HepG2 (cell line): ENCODE results near the gene SEC14L1. TPM values are rescaled to one million over a fixed set of nuclear protein-coding genes. Genes with fewer than 3 reads are reported as not detected.

Source experiments
- ETV5 ChIP-seq: IDR thresholded peaks from 2 replicates; pipeline ENCODE4 v1.6.1; 2018; ENCODE audit warnings: missing biosample characterization, missing genetic modification reagents, inconsistent platforms, borderline replicate concordance
- IKZF5 ChIP-seq: IDR thresholded peaks from 2 replicates; pipeline ENCODE4 v1.6.1; 2018; ENCODE audit warnings: missing genetic modification reagents, mild to moderate bottlenecking, missing compliant biosample characterization
- KDM5B ChIP-seq: sonication (generic); formaldehyde crosslinking; IDR thresholded peaks from 2 replicates; pipeline ENCODE4 v1.4.0; 2020; ENCODE audit warnings: missing genetic modification reagents, mild to moderate bottlenecking, borderline replicate concordance
- PHF5A ChIP-seq: IDR thresholded peaks from one replicate; pipeline ENCODE4 v1.6.1; 2018; ENCODE audit warnings: low read depth, missing genetic modification reagents; ENCODE audit not compliant: unreplicated experiment
- RORA ChIP-seq: sonication (generic); formaldehyde crosslinking; IDR thresholded peaks from 2 replicates; pipeline ENCODE4 v1.5.0; 2020; ENCODE audit warnings: mild to moderate bottlenecking, missing genetic modification reagents, moderate library complexity
- TFE3 ChIP-seq: IDR thresholded peaks from 2 replicates; pipeline ENCODE4 v1.6.1; 2016
- U2AF2 ChIP-seq: fragments of 200-400 bp; formaldehyde crosslinking; IDR thresholded peaks from 2 replicates; pipeline ENCODE4 v1.6.1; 2017; ENCODE audit warnings: low read depth, mild to moderate bottlenecking, low read length
- YEATS2 ChIP-seq: sonication (generic); formaldehyde crosslinking; IDR thresholded peaks from 2 replicates; pipeline ENCODE4 v1.4.0; 2020; ENCODE audit warnings: missing genetic modification reagents, borderline replicate concordance
- ZNF251 ChIP-seq: sonication (generic); formaldehyde crosslinking; IDR thresholded peaks from 2 replicates; pipeline ENCODE4 v1.9.0; 2021; ENCODE audit warnings: mild to moderate bottlenecking, missing genetic modification reagents
- ZNF431 ChIP-seq: sonication (generic); formaldehyde crosslinking; IDR thresholded peaks from 2 replicates; pipeline ENCODE4 v1.9.0; 2022; ENCODE audit warnings: missing genetic modification reagents, low read depth, mild to moderate bottlenecking, borderline replicate concordance
- ZNF589 ChIP-seq: sonication (generic); formaldehyde crosslinking; conservative IDR thresholded peaks from 2 replicates; pipeline ENCODE4 v1.8.0; 2022; ENCODE audit warnings: mild to moderate bottlenecking, moderate library complexity, missing genetic modification reagents
- ZNF609 ChIP-seq: sonication (generic); formaldehyde crosslinking; IDR thresholded peaks from 2 replicates; pipeline ENCODE4 v1.4.0; 2020; ENCODE audit warnings: mild to moderate bottlenecking, missing genetic modification reagents, borderline replicate concordance
- ZNF615 ChIP-seq: sonication (generic); formaldehyde crosslinking; IDR thresholded peaks from 2 replicates; pipeline ENCODE4 v1.5.0; 2020; ENCODE audit warnings: mild to moderate bottlenecking, missing genetic modification reagents, borderline replicate concordance
- ZNF652 ChIP-seq: IDR thresholded peaks from 2 replicates; pipeline ENCODE4 v1.6.1; 2016; ENCODE audit warnings: low read depth, borderline replicate concordance
- ZNF761 ChIP-seq: sonication (generic); formaldehyde crosslinking; conservative IDR thresholded peaks from 2 replicates; pipeline ENCODE4 v1.4.0; 2020; ENCODE audit warnings: mild to moderate bottlenecking, missing genetic modification reagents
- ZNF766 ChIP-seq: sonication (generic); formaldehyde crosslinking; IDR thresholded peaks from 2 replicates; pipeline ENCODE4 v1.5.0; 2020; ENCODE audit warnings: missing genetic modification reagents, borderline replicate concordance
- polyA plus RNA-seq, 8 experiments: library from polyadenylated mRNA; depleted of rRNA in 3 of 8; stranded (reverse) in 7 of 8; unstranded in 1 of 8; fragments of >200 nt; fragmentation: Illumina TruSeq in 4 of 8; extraction: Trizol in 4 of 8; gene quantifications; 2 replicates each; pipeline versions ENCODE4 v1.2.1 to v1.2.3, GENCODE V29; 2011 to 2016; ENCODE audit warnings: low read depth in 4 of 8, missing spikeins in 1 of 8, mixed read lengths in 1 of 8; ENCODE audit not compliant: insufficient read depth in 1 of 8
- total RNA-seq, 5 experiments: library from RNA; depleted of rRNA; stranded (reverse); fragments of >200 nt; fragmentation: Illumina TruSeq; extraction: Trizol; gene quantifications; 2 replicates each; pipeline ENCODE4 v1.2.3, GENCODE V29; 2016; ENCODE audit warnings: low read depth in 1 of 5

SEC14L1 gene
- total and polyA plus RNA-seq, 2 of the 13 experiments (the other 11 are each of a cell fraction or from before 2014, with no cell fraction given), result 26.3 to 43.9 TPM

- TF ChIP-seq KDM5B (CRISPR knock-in tag), result peak; percentile 33; the same call in 1 of the 2 replicates
- TF ChIP-seq U2AF2, result no peak
- 0 out of 2 replicates have a peak, but pooled peaks have one; percentile 37 for TF ChIP-seq IKZF5 (CRISPR knock-in tag)
- no peak for TF ChIP-seq ZNF251 (CRISPR knock-in tag)
- TF ChIP-seq PHF5A (CRISPR knock-in tag), result no peak
- no peak for TF ChIP-seq RORA (CRISPR knock-in tag)
- TF ChIP-seq ZNF766 (CRISPR knock-in tag), result peak; percentile 89
- TF ChIP-seq ZNF615 (CRISPR knock-in tag), result no peak
- TF ChIP-seq ZNF652 (CRISPR knock-in tag), result no peak
- no peak for TF ChIP-seq ZNF589
- no peak for TF ChIP-seq ZNF431 (CRISPR knock-in tag)
- no peak for TF ChIP-seq ZNF761
- peak; percentile 38; the same call in 1 of the 2 replicates for TF ChIP-seq YEATS2 (CRISPR knock-in tag)
- 0 out of 2 replicates have a peak, but pooled peaks have one; percentile 28 for TF ChIP-seq TFE3 (CRISPR knock-in tag)
- TF ChIP-seq ZNF609, result no peak; the same call in 1 of the 2 replicates
- no peak for TF ChIP-seq ETV5 (CRISPR knock-in tag)
Measured at GRCh38 chr17:77145612-77146245, 5.0 kb downstream of the SEC14L1 start (continued).
